Neural cell (in vitro differentiated cells): ENCODE measurements around the gene ANKRD44. TPM values are rescaled to one million over a fixed set of nuclear protein-coding genes. Genes with fewer than 3 reads are reported as not detected.

Source experiments
- H2AFZ ChIP-seq: fragments of 200-600, 300-800 bp; sonication (generic), shearing (Covaris generic); 2 replicates; pipeline ENCODE4 v1.6.0; 2014; ENCODE audit warnings: low read depth, mild to moderate bottlenecking, antibody characterized with exemption, low read length, moderate library complexity
- H3F3A ChIP-seq: fragments of 200-600 bp; shearing (Covaris generic); 2 replicates; pipeline ENCODE4 v1.6.1; 2016; ENCODE audit warnings: mild to moderate bottlenecking, moderate library complexity, mixed read lengths, antibody characterized with exemption, low read length; ENCODE audit not compliant: insufficient read depth, poor library complexity, severe bottlenecking
- H3K27ac ChIP-seq: fragments of 200-600, 300-800 bp; sonication (generic), shearing (Covaris generic); 2 replicates; pipeline ENCODE4 v1.5.1; 2014; ENCODE audit warnings: mild to moderate bottlenecking, low read length, moderate library complexity
- H3K27me3 ChIP-seq: fragments of 300-800, 200-600 bp; sonication (generic), shearing (Covaris generic); 2 replicates; pipeline ENCODE4 v1.6.0; 2014; ENCODE audit warnings: mild to moderate bottlenecking, low read depth, low read length, moderate library complexity; ENCODE audit not compliant: insufficient read depth
- H3K36me3 ChIP-seq: fragments of 300-800, 200-600 bp; sonication (generic), shearing (Covaris generic); 2 replicates; pipeline ENCODE4 v1.5.1; 2014; ENCODE audit warnings: mild to moderate bottlenecking, antibody characterized with exemption, low read length, moderate library complexity; ENCODE audit not compliant: insufficient read depth
- H3K4me2 ChIP-seq: fragments of 300-800, 200-600 bp; sonication (generic), shearing (Covaris generic); 2 replicates; pipeline ENCODE4 v1.6.0; 2014; ENCODE audit warnings: mild to moderate bottlenecking, low read length
- H3K4me3 ChIP-seq: fragments of 300-800, 200-600 bp; sonication (generic), shearing (Covaris generic); 2 replicates; pipeline ENCODE4 v1.5.1; 2014; ENCODE audit warnings: mild to moderate bottlenecking, low read length, moderate library complexity
- H3K79me2 ChIP-seq: fragments of 200-600 bp; shearing (Covaris generic); replicated peaks from 2 replicates; pipeline ENCODE4 v1.6.0; 2014; ENCODE audit warnings: mild to moderate bottlenecking, low read length, moderate library complexity; ENCODE audit not compliant: insufficient read depth
- H3K9ac ChIP-seq: fragments of 300-800, 200-600 bp; sonication (generic), shearing (Covaris generic); 2 replicates; pipeline ENCODE4 v1.6.1; 2016; ENCODE audit warnings: mild to moderate bottlenecking, low read length, mixed read lengths
- H3K9me2 ChIP-seq: fragments of 200-600 bp; shearing (Covaris generic); 2 replicates; pipeline ENCODE4 v1.6.1; 2016; ENCODE audit warnings: mild to moderate bottlenecking, low read length, mixed read lengths; ENCODE audit not compliant: insufficient read depth
- H3K9me3 ChIP-seq: fragments of 200-600, 300-800 bp; sonication (generic), shearing (Covaris generic); 2 replicates; pipeline ENCODE4 v1.6.1; 2016; ENCODE audit warnings: mild to moderate bottlenecking, mixed run types, low read length, moderate library complexity, mixed read lengths
- H4K20me1 ChIP-seq: fragments of 200-600 bp; shearing (Covaris generic); 2 replicates; pipeline ENCODE4 v1.6.1; 2016; ENCODE audit warnings: mild to moderate bottlenecking, mixed run types; ENCODE audit not compliant: insufficient read depth
- CTCF ChIP-seq: fragments of 450-650 bp; IDR thresholded peaks from 2 replicates; pipeline ENCODE4 v1.5.1; 2014; ENCODE audit warnings: antibody characterized with exemption, mild to moderate bottlenecking, moderate library complexity; ENCODE audit not compliant: poor library complexity, severe bottlenecking
- EP300 ChIP-seq: fragments of 450-650 bp; conservative IDR thresholded peaks from 2 replicates; pipeline ENCODE4 v1.6.1; 2014; ENCODE audit warnings: antibody characterized with exemption, mild to moderate bottlenecking, moderate library complexity; ENCODE audit not compliant: poor library complexity, severe bottlenecking
- EZH2 ChIP-seq: fragments of 200-600, 300-800 bp; shearing (Covaris generic), sonication (generic); IDR thresholded peaks from 2 replicates; pipeline ENCODE4 v1.6.1; 2014; ENCODE audit warnings: antibody characterized with exemption, low read length, borderline replicate concordance, mild to moderate bottlenecking; ENCODE audit not compliant: insufficient read depth, poor library complexity, severe bottlenecking
- MXI1 ChIP-seq: fragments of 450-650 bp; conservative IDR thresholded peaks from 2 replicates; pipeline ENCODE4 v1.6.1; 2014; ENCODE audit warnings: antibody characterized with exemption, mild to moderate bottlenecking; ENCODE audit not compliant: poor library complexity, severe bottlenecking
- POLR2AphosphoS5 ChIP-seq: IDR thresholded peaks from 2 replicates; pipeline ENCODE4 v1.6.1; 2012
- RAD21 ChIP-seq: fragments of 450-650 bp; conservative IDR thresholded peaks from 2 replicates; pipeline ENCODE4 v1.6.1; 2014; ENCODE audit warnings: antibody characterized with exemption, mild to moderate bottlenecking, moderate library complexity
- REST ChIP-seq: IDR thresholded peaks from 2 replicates; pipeline ENCODE4 v1.6.1; 2012; ENCODE audit warnings: borderline replicate concordance
- SMC3 ChIP-seq: fragments of 450-650 bp; conservative IDR thresholded peaks from 2 replicates; pipeline ENCODE4 v1.6.1; 2014; ENCODE audit warnings: antibody characterized with exemption, mild to moderate bottlenecking, moderate library complexity; ENCODE audit not compliant: poor library complexity
- TAF1 ChIP-seq: IDR thresholded peaks from 2 replicates; pipeline ENCODE4 v1.6.1; 2012; ENCODE audit warnings: low read depth
- polyA plus RNA-seq: library from polyadenylated mRNA; depleted of rRNA; stranded (reverse); fragments of >200 nt; gene quantifications from 2 replicates; pipeline ENCODE4 v1.2.3, GENCODE V29; 2014

ANKRD44 gene
- polyA plus RNA-seq, 1 donor from 2014 or later: 94.3 TPM

- no peak overlapping the region for H3K4me2 ChIP-seq
These were observed 62.0 kb downstream of the ANKRD44 start for GRCh38 chr2:197248623-197249022.

GRCh38 chr2:197248001-197248401 lies 62.6 kb downstream of the ANKRD44 start:
- H4K20me1 ChIP-seq: no peaks in the 10 kb centered on the region
- no peaks in the 10 kb centered on the region for H3K27me3 ChIP-seq
- no peaks in the 10 kb centered on the region for H3F3A ChIP-seq
- H3K79me2 ChIP-seq: no peaks in the 10 kb centered on the region
- TF ChIP-seq MXI1 (no peak), SMC3 (no peak), CTCF (no peak)
- no peak overlapping the region for H3K4me2 ChIP-seq
- H3K9me3 ChIP-seq: no peaks in the 10 kb centered on the region
- no peak overlapping the region for H3K9ac ChIP-seq
- H3K36me3 ChIP-seq: no peaks in the 10 kb centered on the region
- no peak overlapping the region for H3K4me3 ChIP-seq
- H3K27ac ChIP-seq: no peak overlapping the region
- H2AFZ ChIP-seq: no peak overlapping the region
- H3K9me2 ChIP-seq: no peaks in the 10 kb centered on the region

More at GRCh38 chr2:197248623-197249022, 62.0 kb downstream of the ANKRD44 start:
- no peaks in the 10 kb centered on the region for H3K27me3 ChIP-seq
- no peak overlapping the region for H3K27ac ChIP-seq
- H2AFZ ChIP-seq: no peak overlapping the region
- TF ChIP-seq EP300 (no peak), EZH2 (no peak), REST (no peak), SMC3 (no peak), MXI1 (no peak), POLR2AphosphoS5 (no peak), TAF1 (no peak), CTCF (no peak), RAD21 (no peak)
- H3K9me3 ChIP-seq: no peaks in the 10 kb centered on the region
- H3K9ac ChIP-seq: no peak overlapping the region
- no peaks in the 10 kb centered on the region for H3K36me3 ChIP-seq
- no peaks in the 10 kb centered on the region for H3F3A ChIP-seq
- no peak overlapping the region for H3K4me3 ChIP-seq
- no peaks in the 10 kb centered on the region for H3K79me2 ChIP-seq
- no peaks in the 10 kb centered on the region for H3K9me2 ChIP-seq
- H4K20me1 ChIP-seq: no peaks in the 10 kb centered on the region
